NAMALWA (cell line): ENCODE results near the gene ZNF777.
"Not testable (repeated sequence)": the region's sequence is repeated elsewhere in the genome, so short reads cannot be mapped to it uniquely, and the experiment has no call there.

Experiments
- DNase-seq: peaks from one replicate; pipeline ENCODE4 v3.0.0-alpha.2; 2015; ENCODE audit warnings: low spot score

Gene ZNF777

DNA sequence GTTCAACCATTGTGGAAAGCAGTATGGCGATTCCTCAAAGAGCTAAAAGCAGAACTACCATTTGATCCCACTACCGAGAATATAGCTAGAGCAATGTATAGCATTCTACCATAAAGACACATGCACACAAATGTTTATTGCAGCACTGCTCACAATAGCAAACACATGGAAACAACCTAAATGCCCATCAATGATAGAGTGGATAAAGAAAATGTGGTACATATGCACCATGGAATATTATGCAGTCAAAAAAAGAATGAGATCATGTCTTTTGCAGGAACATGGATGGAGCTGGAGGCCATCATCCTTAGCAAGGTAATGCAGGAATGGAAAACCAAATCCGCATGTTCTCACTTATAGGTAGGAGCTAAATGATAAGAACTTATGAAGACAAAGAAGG, 47.8 kb downstream of the ZNF777 start:
- not testable (repeated sequence) for DNase-seq

DNA sequence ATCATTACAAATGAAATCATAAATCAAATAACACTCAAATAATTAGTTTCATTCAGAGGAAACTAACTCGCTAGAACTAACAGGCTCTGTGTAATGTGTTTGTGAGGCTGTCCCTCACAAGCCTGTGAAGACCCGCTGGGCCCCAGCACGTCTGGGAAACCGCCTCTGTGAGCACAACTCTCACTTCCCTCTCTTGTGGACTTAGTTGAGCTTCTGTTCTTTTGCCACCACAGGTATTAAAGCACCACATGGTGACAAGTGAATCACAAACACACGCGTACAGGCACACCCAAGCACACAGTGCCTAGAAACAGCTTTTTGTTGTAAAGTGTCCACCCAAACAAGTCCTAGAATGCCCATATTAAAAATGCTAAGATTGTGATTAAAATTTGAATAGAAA, 51.0 kb downstream of the ZNF777 start:
- DNase-seq: no peak

DNA sequence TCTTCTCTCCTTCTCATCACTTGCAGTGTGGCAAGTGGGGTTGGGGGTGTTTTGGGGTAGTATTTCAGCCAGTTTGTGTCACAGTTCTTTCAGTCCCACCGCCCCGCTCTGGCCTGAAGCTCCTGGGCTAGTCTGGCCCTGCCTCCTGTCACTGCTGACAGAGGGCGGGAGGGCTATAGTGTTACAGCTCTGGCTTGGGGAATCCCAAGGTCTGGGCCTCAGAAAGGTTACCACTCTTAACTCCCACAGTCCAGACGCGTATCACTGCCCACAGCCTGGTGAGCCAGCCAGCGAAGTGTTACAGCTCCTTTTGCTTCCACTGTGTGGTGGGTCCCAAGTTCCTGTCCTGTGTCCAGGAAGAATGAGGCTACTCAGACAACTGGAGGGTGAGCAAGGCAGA, 56.0 kb downstream of the ZNF777 start:
- no peak for DNase-seq

DNA sequence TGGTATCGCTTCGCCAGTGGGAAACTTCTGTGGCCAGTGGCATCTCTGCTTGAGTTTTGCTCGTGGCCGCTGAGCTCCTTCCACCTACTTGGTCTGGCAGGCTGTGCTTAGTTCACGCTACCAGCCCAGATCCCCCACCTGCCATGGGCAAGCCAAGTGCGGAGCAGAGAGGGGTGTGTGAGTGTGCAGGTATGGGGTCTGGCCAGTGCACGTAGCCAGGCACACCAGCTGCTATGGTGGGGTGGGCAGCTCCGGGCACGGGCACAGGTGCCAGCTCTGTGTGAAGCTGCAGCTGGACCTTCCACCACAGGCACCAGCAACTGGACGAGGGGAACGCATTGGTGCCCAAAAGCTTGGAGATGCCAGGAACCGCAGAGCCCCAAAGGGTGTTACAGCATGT, 56.5 kb downstream of the ZNF777 start:
- no peak for DNase-seq

DNA sequence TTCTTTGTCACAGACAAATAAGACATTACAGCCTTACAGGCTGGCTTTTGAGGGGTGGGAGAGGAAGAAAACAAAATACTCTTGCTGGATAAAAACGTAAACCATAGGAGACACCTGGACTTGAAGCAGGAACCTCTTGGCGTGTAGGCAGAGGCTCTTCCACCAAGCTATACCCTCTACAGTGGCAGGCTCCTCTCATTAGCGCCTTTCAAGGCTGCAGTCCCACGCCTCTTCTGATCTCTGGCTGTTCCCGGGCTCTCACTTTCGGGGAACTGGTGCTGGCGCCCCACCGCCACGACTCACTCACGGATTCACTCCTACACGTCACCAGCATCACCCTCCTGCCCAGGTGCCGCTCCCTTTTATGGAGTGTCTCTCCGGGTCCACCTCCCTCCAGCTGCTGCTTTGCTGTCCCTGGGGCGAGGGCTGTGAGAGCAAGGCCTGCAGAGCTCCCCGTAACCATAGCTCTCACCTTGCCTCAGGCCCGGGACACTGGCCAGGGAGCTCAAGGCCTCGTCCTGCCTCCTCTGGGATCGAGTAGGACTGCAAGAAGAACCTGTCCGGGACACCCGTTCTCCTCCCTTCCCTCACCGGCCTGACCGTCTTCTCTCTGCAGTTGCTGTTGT, 62.6 kb downstream of the ZNF777 start:
- DNase-seq: no peak

DNA sequence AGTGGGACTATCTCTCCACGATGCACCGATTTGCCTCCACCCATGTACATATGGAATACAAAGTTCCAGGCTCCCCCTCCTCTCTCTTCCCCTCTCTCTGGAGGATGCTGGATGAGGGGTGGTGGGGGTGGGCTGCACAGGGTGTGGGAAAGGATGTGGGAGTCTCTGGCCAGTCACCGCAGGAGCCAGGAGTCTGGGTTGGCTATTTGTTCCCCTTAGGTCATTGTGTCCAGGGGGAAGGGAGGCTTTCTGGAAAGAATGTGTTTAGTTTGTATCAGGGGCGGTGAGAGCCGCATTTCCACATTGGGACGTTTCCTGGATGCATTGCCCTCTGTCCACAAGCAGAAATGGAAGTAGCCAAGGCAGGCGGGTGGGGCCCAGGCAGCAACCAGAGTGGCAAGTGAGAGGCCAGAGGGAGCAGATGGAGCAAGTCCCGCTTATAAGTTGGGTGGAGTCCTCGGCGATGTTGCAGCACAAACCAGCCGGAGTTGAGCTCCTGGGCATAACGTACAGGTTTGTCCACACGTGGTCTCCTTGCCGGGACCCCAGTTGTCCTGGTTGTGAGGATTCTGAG, 63.3 kb downstream of the ZNF777 start:
- DNase-seq: no peak

DNA sequence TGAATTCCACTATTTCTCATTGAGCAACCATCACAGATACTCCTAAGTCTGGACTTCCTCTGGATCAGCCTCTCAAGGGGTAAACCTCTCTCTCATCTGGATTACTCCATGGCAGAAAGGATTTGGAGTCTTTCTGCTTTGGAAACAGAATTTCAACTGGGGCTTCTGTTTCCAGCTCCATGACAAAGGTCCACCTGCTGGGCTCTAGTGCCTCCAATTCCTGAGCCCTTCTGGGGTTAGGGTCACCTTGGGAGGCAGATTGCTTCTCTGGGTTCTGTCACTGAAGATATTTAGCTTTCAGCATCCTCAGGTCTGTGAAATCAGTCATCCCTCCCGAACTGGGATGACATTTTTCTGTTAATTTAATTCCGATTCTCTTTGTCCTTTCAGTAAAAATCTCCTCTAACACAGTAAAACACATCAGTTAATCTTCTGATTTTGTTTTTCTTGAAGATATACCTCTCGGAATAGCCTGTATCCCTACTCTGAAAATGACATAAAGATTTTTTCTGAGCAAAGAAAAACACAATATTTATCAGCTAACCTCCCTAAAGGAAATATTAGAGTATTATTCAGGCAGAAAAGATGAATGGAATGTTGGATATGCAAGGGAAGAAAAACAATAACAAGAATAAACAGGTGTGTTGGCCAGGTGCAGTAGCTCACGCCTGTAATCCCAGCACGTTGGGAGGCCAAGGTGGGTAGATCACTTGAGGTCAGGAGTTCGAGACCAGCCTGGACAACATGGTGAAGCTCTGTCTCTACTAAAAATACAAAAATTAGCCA, 72.1 kb downstream of the ZNF777 start:
- not testable (repeated sequence) for DNase-seq

DNA sequence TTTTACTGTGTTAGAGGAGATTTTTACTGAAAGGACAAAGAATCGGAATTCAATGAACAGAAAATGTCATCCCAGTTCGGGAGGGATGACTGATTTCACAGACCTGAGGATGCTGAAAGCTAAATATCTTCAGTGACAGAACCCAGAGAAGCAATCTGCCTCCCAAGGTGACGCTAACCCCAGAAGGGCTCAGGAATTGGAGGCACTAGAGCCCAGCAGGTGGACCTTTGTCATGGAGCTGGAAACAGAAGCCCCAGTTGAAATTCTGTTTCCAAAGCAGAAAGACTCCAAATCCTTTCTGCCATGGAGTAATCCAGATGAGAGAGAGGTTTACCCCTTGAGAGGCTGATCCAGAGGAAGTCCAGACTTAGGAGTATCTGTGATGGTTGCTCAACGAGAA, 74.3 kb downstream of the ZNF777 start:
- not testable (repeated sequence) for DNase-seq

DNA sequence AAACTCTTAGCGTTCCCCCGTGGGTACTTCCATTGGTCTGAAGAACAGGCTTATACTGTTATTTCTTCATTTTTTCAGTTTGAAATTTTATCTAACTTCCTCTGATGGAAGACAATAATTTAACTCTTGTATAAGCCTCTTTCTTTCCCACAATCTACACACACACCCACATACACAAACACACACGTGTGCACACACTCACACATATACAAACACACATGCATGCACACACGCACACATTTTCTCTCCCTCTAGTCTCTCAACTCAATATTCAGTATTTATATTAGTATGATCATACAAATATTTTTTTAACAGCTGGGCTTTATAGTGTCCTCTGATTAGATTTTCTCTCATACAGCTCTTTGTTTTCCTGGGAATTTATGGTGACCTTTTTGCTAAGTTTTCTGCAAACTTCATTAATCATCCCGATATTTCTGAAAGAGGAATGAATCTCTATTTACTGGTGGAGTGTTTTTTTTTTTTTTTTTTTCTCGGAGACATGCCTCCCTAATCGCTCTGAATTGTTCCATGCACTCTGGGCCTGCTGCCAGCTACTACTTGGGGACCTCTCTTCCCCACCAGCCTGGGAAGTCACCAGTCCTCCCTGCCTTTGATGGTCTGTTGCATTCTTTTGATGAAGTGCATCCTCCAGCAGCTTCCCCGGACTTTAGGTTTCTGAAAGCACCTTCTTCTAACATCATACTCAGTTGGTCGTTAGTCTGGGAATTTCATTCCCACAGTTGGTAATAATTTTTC, 75.5 kb downstream of the ZNF777 start:
- no peak for DNase-seq
